ENCODE data around the gene RABGAP1L.
"Not testable (repeated sequence)": the region's sequence is repeated elsewhere in the genome, so short reads cannot be mapped to it uniquely, and the experiment has no call there.

RABGAP1L gene

DNA sequence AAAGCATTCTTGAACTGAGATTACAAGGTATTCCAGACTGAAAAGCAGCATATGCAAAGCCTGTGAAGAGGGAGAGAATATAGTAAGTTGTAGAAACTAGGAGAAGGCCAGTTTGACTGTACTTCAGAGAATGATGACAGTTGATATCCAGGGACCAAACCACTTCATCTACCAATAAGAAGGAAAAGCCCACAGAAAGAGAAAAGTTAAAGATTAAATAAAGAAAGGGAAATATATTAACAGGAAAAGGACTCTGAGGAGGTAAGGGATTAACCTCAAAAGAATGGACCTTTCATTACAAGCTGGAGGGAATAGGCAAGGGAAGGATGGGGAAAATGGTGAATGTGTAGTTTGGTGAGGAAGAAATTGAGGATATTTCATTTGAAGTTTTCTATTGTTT, 660.3 kb downstream of the RABGAP1L start:
- no peaks in the 10 kb centered on the region for H3K9me3 ChIP-seq (ENCODE audit: control insufficient read depth, low read length)
- H3K4me1 ChIP-seq (ENCODE audit: control insufficient read depth, insufficient read depth, low read length, poor library complexity, severe bottlenecking), result peaks cover 7% of the 10 kb centered on the region
- no peak overlapping the region for H3K27ac ChIP-seq (ENCODE audit: low read depth, low read length, severe bottlenecking)
- H3K4me3 ChIP-seq (ENCODE audit: extremely low read depth, insufficient read depth, low read length, poor library complexity, severe bottlenecking), result no peak overlapping the region
- H3K36me3 ChIP-seq (ENCODE audit: control insufficient read depth, insufficient read depth, low read length), result no peaks in the 10 kb centered on the region

DNA sequence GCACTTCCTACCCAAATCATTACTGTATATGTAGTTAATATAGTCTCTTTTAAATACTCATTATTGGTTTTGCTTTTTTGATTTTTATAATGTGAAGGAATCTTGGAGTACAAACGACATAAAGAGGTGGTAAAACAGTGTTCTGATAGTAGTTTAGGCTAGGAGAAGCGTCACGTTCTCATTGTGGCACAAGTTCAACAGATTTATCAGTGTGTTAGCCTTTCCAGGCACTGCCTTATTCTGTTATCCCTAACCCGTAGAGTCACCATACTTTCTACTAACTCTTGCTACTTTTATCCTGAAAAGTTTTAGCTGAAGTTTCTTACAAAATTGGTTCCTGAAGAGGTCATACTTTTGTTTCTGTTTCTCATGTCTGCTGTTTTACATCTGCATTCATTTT, 665.8 kb downstream of the RABGAP1L start:
- Histone ChIP-seq H3K27ac (ENCODE audit: low read depth, low read length, severe bottlenecking) (no peak overlapping the region), H3K36me3 (ENCODE audit: control insufficient read depth, insufficient read depth, low read length) (no peaks in the 10 kb centered on the region), H3K9me3 (ENCODE audit: control insufficient read depth, low read length) (no peaks in the 10 kb centered on the region), H3K4me1 (ENCODE audit: control insufficient read depth, insufficient read depth, low read length, poor library complexity, severe bottlenecking) (no peaks in the 10 kb centered on the region), H3K4me3 (ENCODE audit: extremely low read depth, insufficient read depth, low read length, poor library complexity, severe bottlenecking) (no peak overlapping the region)
- 76 to 87% methylated on average over 2 to 4 of the region's 4 CpGs for WGBS, 2 experiments (ENCODE audit: insufficient coverage in 2 of 2)

- H3K27ac ChIP-seq (ENCODE audit: low read depth, low read length, severe bottlenecking), result no peak overlapping the region
- no peaks in the 10 kb centered on the region for H3K9me3 ChIP-seq (ENCODE audit: control insufficient read depth, low read length)
- no peak overlapping the region for H3K4me3 ChIP-seq (ENCODE audit: extremely low read depth, insufficient read depth, low read length, poor library complexity, severe bottlenecking)
- H3K4me1 ChIP-seq (ENCODE audit: control insufficient read depth, insufficient read depth, low read length, poor library complexity, severe bottlenecking), result no peaks in the 10 kb centered on the region
- H3K36me3 ChIP-seq (ENCODE audit: control insufficient read depth, insufficient read depth, low read length), result no peaks in the 10 kb centered on the region
- WGBS, 2 experiments (ENCODE audit: insufficient coverage in 2 of 2), result 79 to 100% methylated on average over 2 to 3 of the region's 5 CpGs
Observed at GRCh38 chr1:174825806-174826205, 666.5 kb downstream of the RABGAP1L start.

- Histone ChIP-seq H3K36me3 (ENCODE audit: control insufficient read depth, insufficient read depth, low read length) (no peaks in the 10 kb centered on the region), H3K9me3 (ENCODE audit: control insufficient read depth, low read length) (no peaks in the 10 kb centered on the region), H3K27ac (ENCODE audit: low read depth, low read length, severe bottlenecking) (no peak overlapping the region), H3K4me3 (ENCODE audit: extremely low read depth, insufficient read depth, low read length, poor library complexity, severe bottlenecking) (no peak overlapping the region), H3K4me1 (ENCODE audit: control insufficient read depth, insufficient read depth, low read length, poor library complexity, severe bottlenecking) (no peaks in the 10 kb centered on the region)
- WGBS, 2 experiments (ENCODE audit: insufficient coverage in 2 of 2), result 77 to 89% methylated on average over 1 of the region's 3 CpGs
Observed at GRCh38 chr1:174828264-174828663, 668.9 kb downstream of the RABGAP1L start.

GRCh38 chr1:174829990-174830389, 670.7 kb downstream of the RABGAP1L start:
- Histone ChIP-seq H3K9me3 (ENCODE audit: control insufficient read depth, low read length) (no peaks in the 10 kb centered on the region), H3K27ac (ENCODE audit: low read depth, low read length, severe bottlenecking) (no peak overlapping the region), H3K4me1 (ENCODE audit: control insufficient read depth, insufficient read depth, low read length, poor library complexity, severe bottlenecking) (no peaks in the 10 kb centered on the region), H3K4me3 (ENCODE audit: extremely low read depth, insufficient read depth, low read length, poor library complexity, severe bottlenecking) (no peak overlapping the region), H3K36me3 (ENCODE audit: control insufficient read depth, insufficient read depth, low read length) (no peaks in the 10 kb centered on the region)
- no CpG with 5 or more reads among the region's 1 CpG for WGBS, 2 experiments (ENCODE audit: insufficient coverage in 2 of 2)

- Histone ChIP-seq H3K9me3 (ENCODE audit: control insufficient read depth, low read length) (no peaks in the 10 kb centered on the region), H3K36me3 (ENCODE audit: control insufficient read depth, insufficient read depth, low read length) (no peaks in the 10 kb centered on the region), H3K27ac (ENCODE audit: low read depth, low read length, severe bottlenecking) (no peak overlapping the region), H3K4me1 (ENCODE audit: control insufficient read depth, insufficient read depth, low read length, poor library complexity, severe bottlenecking) (no peaks in the 10 kb centered on the region), H3K4me3 (ENCODE audit: extremely low read depth, insufficient read depth, low read length, poor library complexity, severe bottlenecking) (no peak overlapping the region)
- 91 to 100% methylated on average over 3 of the region's 4 CpGs for WGBS, 2 experiments (ENCODE audit: insufficient coverage in 2 of 2)
Observed at GRCh38 chr1:174836543-174836942, 677.2 kb downstream of the RABGAP1L start.

- no peaks in the 10 kb centered on the region for H3K4me1 ChIP-seq (ENCODE audit: control insufficient read depth, insufficient read depth, low read length, poor library complexity, severe bottlenecking)
- H3K36me3 ChIP-seq (ENCODE audit: control insufficient read depth, insufficient read depth, low read length), result no peaks in the 10 kb centered on the region
- no peak overlapping the region for H3K4me3 ChIP-seq (ENCODE audit: extremely low read depth, insufficient read depth, low read length, poor library complexity, severe bottlenecking)
- no peak overlapping the region for H3K27ac ChIP-seq (ENCODE audit: low read depth, low read length, severe bottlenecking)
- H3K9me3 ChIP-seq (ENCODE audit: control insufficient read depth, low read length), result no peaks in the 10 kb centered on the region
Observed at GRCh38 chr1:174837386-174837785, 678.1 kb downstream of the RABGAP1L start.

- 100% methylated on average over 1 of the region's 1 CpG; no CpG with 5 or more reads in 1 of the 2 experiments for WGBS, 2 experiments (ENCODE audit: insufficient coverage in 2 of 2)
- Histone ChIP-seq H3K4me1 (ENCODE audit: control insufficient read depth, insufficient read depth, low read length, poor library complexity, severe bottlenecking) (no peaks in the 10 kb centered on the region), H3K9me3 (ENCODE audit: control insufficient read depth, low read length) (no peaks in the 10 kb centered on the region), H3K27ac (ENCODE audit: low read depth, low read length, severe bottlenecking) (no peak overlapping the region), H3K4me3 (ENCODE audit: extremely low read depth, insufficient read depth, low read length, poor library complexity, severe bottlenecking) (no peak overlapping the region), H3K36me3 (ENCODE audit: control insufficient read depth, insufficient read depth, low read length) (no peaks in the 10 kb centered on the region)
Observed at GRCh38 chr1:174839211-174839610, 679.9 kb downstream of the RABGAP1L start.

DNA sequence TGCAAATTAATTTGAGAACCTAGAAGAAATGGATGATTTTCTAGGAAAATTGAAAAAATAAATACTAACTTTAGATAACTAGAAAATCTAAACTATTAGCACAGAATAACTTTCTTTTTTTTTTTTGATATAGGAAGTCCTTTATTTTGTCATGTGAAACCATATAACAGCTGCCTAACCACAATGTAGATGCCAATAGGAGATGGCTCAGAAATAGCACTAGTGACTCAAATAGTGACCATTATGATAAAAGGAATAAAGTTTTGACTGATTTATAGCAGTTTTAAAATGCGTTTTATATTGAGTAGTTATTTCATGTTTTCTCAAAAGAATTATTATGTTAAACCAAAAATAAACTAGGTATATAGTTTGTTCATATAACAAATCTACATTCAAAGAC, 682.4 kb downstream of the RABGAP1L start:
- H3K4me3 ChIP-seq (ENCODE audit: extremely low read depth, insufficient read depth, low read length, poor library complexity, severe bottlenecking), result no peak overlapping the region
- H3K4me1 ChIP-seq (ENCODE audit: control insufficient read depth, insufficient read depth, low read length, poor library complexity, severe bottlenecking), result no peaks in the 10 kb centered on the region
- no CpG with 5 or more reads among the region's 1 CpG for WGBS, 2 experiments (ENCODE audit: insufficient coverage in 2 of 2)
- H3K27ac ChIP-seq (ENCODE audit: low read depth, low read length, severe bottlenecking), result no peak overlapping the region
- H3K9me3 ChIP-seq (ENCODE audit: control insufficient read depth, low read length), result no peaks in the 10 kb centered on the region
- no peaks in the 10 kb centered on the region for H3K36me3 ChIP-seq (ENCODE audit: control insufficient read depth, insufficient read depth, low read length)

DNA sequence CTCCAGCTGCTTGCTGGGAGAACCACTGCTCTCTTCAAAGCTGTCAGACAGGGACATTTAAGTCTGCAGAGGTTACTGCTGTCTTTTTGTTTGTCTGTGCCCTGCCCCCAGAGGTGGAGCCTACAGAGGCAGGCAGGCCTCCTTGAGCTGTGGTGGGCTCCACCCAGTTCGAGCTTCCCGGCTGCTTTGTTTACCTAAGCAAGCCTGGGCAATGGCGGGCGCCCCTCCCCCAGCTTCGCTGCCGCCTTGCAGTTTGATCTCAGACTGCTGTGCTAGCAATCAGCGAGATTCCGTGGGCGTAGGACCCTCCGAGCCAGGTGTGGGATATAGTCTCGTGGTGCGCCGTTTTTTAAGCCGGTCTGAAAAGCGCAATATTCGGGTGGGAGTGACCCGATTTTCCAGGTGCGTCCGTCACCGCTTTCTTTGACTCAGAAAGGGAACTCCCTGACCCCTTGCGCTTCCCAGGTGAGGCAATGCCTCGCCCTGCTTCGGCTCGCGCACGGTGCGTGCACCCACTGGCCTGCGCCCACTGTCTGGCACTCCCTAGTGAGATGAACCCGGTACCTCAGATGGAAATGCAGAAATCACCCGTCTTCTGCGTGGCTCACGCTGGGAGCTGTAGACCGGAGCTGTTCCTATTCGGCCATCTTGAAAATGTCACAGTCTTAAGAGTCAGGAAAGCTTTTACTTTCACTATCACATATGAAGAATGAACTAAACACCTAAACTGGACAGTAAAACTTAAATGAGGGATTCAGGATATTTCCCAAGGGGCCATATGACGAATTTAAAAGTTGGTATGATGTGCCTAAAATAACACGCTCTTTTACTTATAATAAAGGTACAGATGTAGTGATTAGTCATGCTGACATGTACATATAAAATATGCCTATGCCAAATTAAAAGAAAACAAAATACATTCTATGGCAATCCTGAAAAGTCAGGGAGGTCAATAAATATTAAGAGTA, 689.6 kb downstream of the RABGAP1L start:
- not testable (repeated sequence) for H3K27ac ChIP-seq (ENCODE audit: low read depth, low read length, severe bottlenecking); H3K4me1 ChIP-seq (ENCODE audit: control insufficient read depth, insufficient read depth, low read length, poor library complexity, severe bottlenecking)
- 90 to 97% methylated on average over 2 to 5 of the region's 36 CpGs for WGBS, 2 experiments (ENCODE audit: insufficient coverage in 2 of 2)

GRCh38 chr1:174850726-174851125, 691.4 kb downstream of the RABGAP1L start:
- WGBS, 2 experiments (ENCODE audit: insufficient coverage in 2 of 2), result 89 to 90% methylated on average over 1 of the region's 1 CpG

More for the DNA sequence above, 689.6 kb downstream of the RABGAP1L start:
- H3K4me3 ChIP-seq (ENCODE audit: extremely low read depth, insufficient read depth, low read length, poor library complexity, severe bottlenecking); H3K36me3 ChIP-seq (ENCODE audit: control insufficient read depth, insufficient read depth, low read length); H3K9me3 ChIP-seq (ENCODE audit: control insufficient read depth, low read length): not testable (repeated sequence)

More at GRCh38 chr1:174850726-174851125, 691.4 kb downstream of the RABGAP1L start:
- no peaks in the 10 kb centered on the region for H3K36me3 ChIP-seq (ENCODE audit: control insufficient read depth, insufficient read depth, low read length)
- H3K27ac ChIP-seq (ENCODE audit: low read depth, low read length, severe bottlenecking), result no peak overlapping the region
- H3K4me3 ChIP-seq (ENCODE audit: extremely low read depth, insufficient read depth, low read length, poor library complexity, severe bottlenecking), result no peak overlapping the region
- H3K9me3 ChIP-seq (ENCODE audit: control insufficient read depth, low read length), result no peaks in the 10 kb centered on the region
- no peaks in the 10 kb centered on the region for H3K4me1 ChIP-seq (ENCODE audit: control insufficient read depth, insufficient read depth, low read length, poor library complexity, severe bottlenecking)
